Measurements from ENCODE around the gene ARF3.
A peak's percentile ranks its signal among the peaks of the same experiment; 100 is the strongest.

GRCh38 chr12:48998497-48999353 lies 41.4 kb upstream of the ARF3 start:
- TF ChIP-seq CTCF (conservative IDR thresholded peaks at IDR 0.05 in 1 of 2, IDR thresholded peaks at IDR 0.05 in 1 of 2; ENCODE audit: low read depth in 1 of 2, low read length in 2 of 2) = no peak
- peak; percentile 58 for TF ChIP-seq EZH2 (IDR thresholded peaks at IDR 0.05; ENCODE audit: low read length, missing control alignments)
